Measurements from ENCODE around the gene WDR33. TPM values are rescaled to one million over a fixed set of nuclear protein-coding genes. Genes with fewer than 3 reads are reported as not detected.
A peak's percentile ranks its signal among the peaks of the same experiment; 100 is the strongest.

The WDR33 gene
- total and polyA plus RNA-seq, 4 experiments from 2014 or later: 19.4 to 86.2 (median 70.4) TPM

DNA sequence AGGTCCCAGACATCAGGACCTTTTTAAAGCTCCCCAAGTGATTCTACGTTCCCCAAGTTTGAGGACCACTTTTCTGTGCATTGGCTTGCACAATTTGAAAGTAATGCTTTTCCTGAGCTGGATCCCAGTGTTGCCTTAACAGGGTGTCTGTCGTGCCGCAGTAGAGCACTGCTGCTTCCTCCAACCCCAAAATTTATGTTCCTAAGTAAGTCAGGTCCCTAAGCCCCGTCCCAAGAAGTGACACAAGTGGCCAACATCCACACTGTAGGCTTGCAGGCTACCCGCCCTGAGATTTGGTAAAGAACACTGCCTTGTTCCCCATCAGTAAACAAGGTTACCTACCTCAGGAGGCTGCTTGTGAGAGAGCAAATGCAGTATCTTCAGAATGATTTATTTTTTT lies 107.7 kb downstream of the WDR33 start:
- Histone ChIP-seq H3K4me1 (ENCODE audit: insufficient read depth, low read length) (peaks cover 42% of the 10 kb centered on the region), H3K9me3 (ENCODE audit: control insufficient read depth in 1 of 2, low read length in 2 of 2) (no peaks in the 10 kb centered on the region), H3K27me3 (ENCODE audit: insufficient read depth, low read length) (no peaks in the 10 kb centered on the region), H3K4me3 (ENCODE audit: low read length in 2 of 2) (no peak overlapping the region), H3K36me3 (ENCODE audit: insufficient read depth, low read length) (peaks cover 20% of the 10 kb centered on the region), H3K27ac (ENCODE audit: low read depth, low read length) (no peak overlapping the region)
- H3K4me1 Mint-ChIP-seq: peaks cover 26 to 53% (median 36%) of the 10 kb centered on the region in 4 donors
- DNase-seq: no peak
- peak overlapping the region in 5 of 8 donors; percentile 9 to 90 (median 31) for H3K4me3 Mint-ChIP-seq
- ChIA-PET POLR2A (ENCODE audit: partially characterized antibody) (interaction anchor here (1.3 to 2.8 kb wide), 3 partner anchors 155 to 324 kb away, joined by 5 to 28 read pairs (median 7); partner anchors contain the start of genes IWS1, POLR2D and SAP130), CTCF (ENCODE audit: partially characterized antibody) (interaction anchor here (1.3 kb wide), 1 partner anchor 108 kb away, joined by 3 read pairs; the partner anchor contains the start of gene WDR33)
- peak overlapping the region in 5 of 7 donors; percentile 22 to 99 (median 84) for H3K27ac Mint-ChIP-seq
- intact Hi-C loops (cut with micrococcal nuclease): loop anchor here (5.0 kb wide), 1 partner anchor 111 kb away; no protein-coding TSS in a partner anchor
- no peaks in the 10 kb centered on the region for H3K27me3 Mint-ChIP-seq
- peaks cover 12 to 44% of the 10 kb centered on the region in 2 donors for H3K36me3 Mint-ChIP-seq
- peaks cover 0 to 4% (median 0%) of the 10 kb centered on the region in 8 donors for H3K9me3 Mint-ChIP-seq

DNA sequence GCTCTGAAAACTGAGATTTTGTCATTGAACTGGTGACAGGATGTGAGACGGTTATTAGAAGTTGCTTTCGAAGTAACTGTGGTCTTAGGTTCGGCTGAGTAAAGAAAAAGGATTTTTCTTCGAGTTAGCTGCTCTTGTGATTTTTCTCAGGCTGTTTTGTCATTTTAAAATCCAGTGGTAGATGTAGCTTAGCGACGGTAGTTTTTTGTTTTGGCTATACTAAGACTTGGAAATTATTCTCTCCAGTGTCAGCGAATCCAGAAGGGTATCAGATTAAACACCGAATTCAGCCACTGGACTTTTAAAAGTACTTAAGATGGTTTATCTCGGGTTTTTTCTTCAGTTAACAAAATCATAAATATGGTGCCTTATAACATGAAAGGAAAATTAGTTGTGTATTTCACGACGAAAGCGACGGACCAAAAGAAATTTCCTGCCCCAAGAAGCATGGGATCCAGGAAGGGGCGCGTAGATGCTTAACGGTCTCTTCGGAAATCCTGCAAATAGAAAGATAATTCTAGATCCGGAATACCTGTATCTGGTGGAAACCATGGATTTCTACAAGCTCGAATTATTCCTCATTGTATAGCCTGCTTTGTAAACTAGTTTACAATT lies 108.5 kb downstream of the WDR33 start:
- Histone ChIP-seq H3K9me3 (ENCODE audit: control insufficient read depth in 1 of 2, low read length in 2 of 2) (no peaks in the 10 kb centered on the region), H3K36me3 (ENCODE audit: insufficient read depth, low read length) (peaks cover 14% of the 10 kb centered on the region), H3K27me3 (ENCODE audit: insufficient read depth, low read length) (no peaks in the 10 kb centered on the region), H3K4me3 (ENCODE audit: low read length in 2 of 2) (peak overlapping the region; percentile 44 to 64), H3K27ac (ENCODE audit: low read depth, low read length) (peak overlapping the region; percentile 90), H3K4me1 (ENCODE audit: insufficient read depth, low read length) (peaks cover 42% of the 10 kb centered on the region)
- no peaks in the 10 kb centered on the region for H3K27me3 Mint-ChIP-seq
- H3K4me3 Mint-ChIP-seq: peak overlapping the region; percentile 76 to 90 (median 85)
- H3K4me1 Mint-ChIP-seq: peaks cover 26 to 53% (median 36%) of the 10 kb centered on the region in 4 donors
- intact Hi-C loops (cut with micrococcal nuclease): loop anchor here (5.0 kb wide), 1 partner anchor 110 kb away; no protein-coding TSS in a partner anchor
- peaks cover 0 to 4% (median 0%) of the 10 kb centered on the region in 8 donors for H3K9me3 Mint-ChIP-seq
- CTCF ChIA-PET (ENCODE audit: partially characterized antibody): interaction anchor here (0.8 to 1.3 kb wide), 3 partner anchors 12 to 109 kb away, joined by 3 to 5 read pairs (median 3); partner anchors contain the start of gene WDR33
- DNase-seq: no peak
- H3K27ac Mint-ChIP-seq: peak overlapping the region; percentile 88 to 99 (median 92)
- POLR2A ChIA-PET (ENCODE audit: partially characterized antibody): interaction anchor here (0.6 to 2.8 kb wide), 26 partner anchors 8 to 389 kb away, joined by 3 to 28 read pairs (median 5); partner anchors contain the start of genes IWS1, POLR2D, SAP130 and UGGT1
- peaks cover 11 to 36% of the 10 kb centered on the region in 2 donors for H3K36me3 Mint-ChIP-seq

DNA sequence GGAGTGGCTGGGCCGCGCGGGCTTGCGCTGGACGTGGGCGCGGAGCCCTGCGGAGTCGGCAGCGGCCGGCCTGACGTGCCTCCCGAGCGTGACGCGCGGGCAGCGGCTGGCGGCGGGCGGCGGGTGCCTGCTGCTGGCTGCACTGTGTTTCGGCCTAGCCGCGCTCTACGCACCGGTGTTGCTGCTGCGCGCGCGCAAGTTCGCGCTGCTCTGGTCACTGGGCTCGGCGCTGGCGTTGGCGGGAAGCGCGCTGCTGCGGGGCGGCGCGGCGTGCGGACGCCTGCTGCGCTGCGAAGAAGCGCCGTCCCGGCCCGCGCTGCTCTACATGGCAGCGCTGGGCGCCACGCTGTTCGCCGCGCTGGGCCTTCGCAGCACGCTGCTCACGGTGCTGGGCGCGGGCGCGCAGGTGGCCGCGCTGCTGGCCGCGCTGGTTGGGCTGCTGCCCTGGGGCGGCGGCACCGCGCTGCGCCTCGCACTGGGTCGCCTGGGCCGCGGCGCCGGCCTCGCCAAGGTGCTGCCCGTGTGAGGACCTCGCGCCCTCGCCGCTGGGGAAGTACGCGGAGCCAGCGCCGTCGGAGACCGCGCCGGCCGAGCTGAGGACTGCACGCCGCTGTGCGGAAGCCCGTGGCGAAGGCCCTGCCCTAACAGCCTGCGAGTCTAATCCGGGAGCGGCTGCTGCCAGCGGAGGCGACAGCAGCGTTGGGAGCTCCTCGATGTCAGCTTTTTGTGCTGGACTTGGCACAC lies 109.1 kb downstream of the WDR33 start:
- Histone ChIP-seq H3K4me1 (ENCODE audit: insufficient read depth, low read length) (peaks cover 42% of the 10 kb centered on the region), H3K9me3 (ENCODE audit: control insufficient read depth in 1 of 2, low read length in 2 of 2) (no peaks in the 10 kb centered on the region), H3K4me3 (ENCODE audit: low read length in 2 of 2) (peak overlapping the region; percentile 64 to 93), H3K27ac (ENCODE audit: low read depth, low read length) (peak overlapping the region; percentile 90), H3K27me3 (ENCODE audit: insufficient read depth, low read length) (no peaks in the 10 kb centered on the region), H3K36me3 (ENCODE audit: insufficient read depth, low read length) (peaks cover 11% of the 10 kb centered on the region)
- intact Hi-C loops (cut with micrococcal nuclease): loop anchor here (1.0 to 5.0 kb wide), 7 partner anchors 53 to 389 kb away; partner anchors contain the start of genes IWS1, SAP130 and UGGT1
- Mint-ChIP-seq H3K4me3 (peak overlapping the region; percentile 80 to 94 (median 91)), H3K36me3 (peaks cover 7 to 32% of the 10 kb centered on the region in 2 donors), H3K4me1 (peaks cover 26 to 53% (median 36%) of the 10 kb centered on the region in 4 donors), H3K27me3 (no peaks in the 10 kb centered on the region), H3K27ac (peak overlapping the region; percentile 88 to 99 (median 94)), H3K9me3 (peaks cover 0 to 4% (median 0%) of the 10 kb centered on the region in 8 donors)
- peak; percentile 82 to 86 (median 86) for DNase-seq
- ChIA-PET POLR2A (ENCODE audit: partially characterized antibody) (interaction anchor here (0.6 to 2.5 kb wide), 34 partner anchors 9 to 445 kb away, joined by 3 to 28 read pairs (median 5); partner anchors contain the start of genes AMMECR1L, IWS1, POLR2D and SAP130), CTCF (ENCODE audit: partially characterized antibody) (interaction anchor here (0.8 to 1.3 kb wide), 3 partner anchors 13 to 109 kb away, joined by 3 to 5 read pairs (median 3); partner anchors contain the start of gene WDR33)

DNA sequence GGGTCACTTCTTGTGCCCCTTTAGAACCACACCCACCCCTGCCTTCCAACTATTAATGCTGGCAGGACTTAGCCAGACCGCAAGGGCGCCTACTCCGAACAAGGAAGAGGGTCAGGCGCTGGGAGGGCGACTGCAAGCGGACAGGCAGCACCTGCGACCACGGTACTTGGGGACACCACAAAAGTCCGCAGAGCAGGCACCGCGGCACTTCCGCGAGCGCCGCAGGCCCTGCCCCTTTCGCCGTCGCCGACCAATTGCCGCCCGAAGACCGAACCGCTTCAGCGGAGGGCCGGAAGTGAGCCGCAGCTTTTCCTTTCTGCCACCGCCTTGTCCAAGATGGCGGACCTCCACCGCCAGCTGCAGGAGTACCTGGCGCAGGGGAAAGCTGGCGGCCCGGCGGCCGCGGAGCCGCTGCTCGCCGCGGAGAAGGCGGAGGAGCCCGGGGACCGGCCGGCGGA lies 109.7 kb downstream of the WDR33 start, which contains the start of gene SFT2D3:
TSS of gene SFT2D3 (plus strand) at position 305 of the 458 bp plus-strand sequence. CDS start at position 337, 32 bp downstream.
- Histone ChIP-seq H3K27me3 (ENCODE audit: insufficient read depth, low read length) (no peaks in the 10 kb centered on the region), H3K27ac (ENCODE audit: low read depth, low read length) (peak within 1 kb of the TSS; percentile 90), H3K4me3 (ENCODE audit: low read length in 2 of 2) (peak within 1 kb of the TSS; percentile 74 to 93), H3K4me1 (ENCODE audit: insufficient read depth, low read length) (peaks cover 42% of the 10 kb centered on the region), H3K36me3 (ENCODE audit: insufficient read depth, low read length) (peaks cover 5% of the 10 kb centered on the region), H3K9me3 (ENCODE audit: control insufficient read depth in 1 of 2, low read length in 2 of 2) (no peaks in the 10 kb centered on the region)
- H3K27me3 Mint-ChIP-seq: no peaks in the 10 kb centered on the region
- H3K36me3 Mint-ChIP-seq: peaks cover 7 to 27% of the 10 kb centered on the region in 2 donors
- DNase-seq: peak; percentile 89 to 92 (median 91)
- peak within 1 kb of the TSS; percentile 97 to 99 (median 98) for H3K27ac Mint-ChIP-seq
- peaks cover 0 to 4% (median 0%) of the 10 kb centered on the region in 8 donors for H3K9me3 Mint-ChIP-seq
- peaks cover 25 to 53% (median 34%) of the 10 kb centered on the region in 4 donors for H3K4me1 Mint-ChIP-seq
- ChIA-PET CTCF (ENCODE audit: partially characterized antibody) (no interaction called here), POLR2A (ENCODE audit: partially characterized antibody) (interaction anchor here (0.6 to 2.5 kb wide), 22 partner anchors 9 to 445 kb away, joined by 3 to 28 read pairs (median 7); partner anchors contain the start of genes AMMECR1L, IWS1, POLR2D and UGGT1)
- intact Hi-C loops (cut with micrococcal nuclease): loop anchor here (1.0 to 5.0 kb wide), 7 partner anchors 52 to 390 kb away; partner anchors contain the start of genes IWS1, SAP130 and UGGT1
- H3K4me3 Mint-ChIP-seq: peak within 1 kb of the TSS; percentile 91 to 95 (median 92)

DNA sequence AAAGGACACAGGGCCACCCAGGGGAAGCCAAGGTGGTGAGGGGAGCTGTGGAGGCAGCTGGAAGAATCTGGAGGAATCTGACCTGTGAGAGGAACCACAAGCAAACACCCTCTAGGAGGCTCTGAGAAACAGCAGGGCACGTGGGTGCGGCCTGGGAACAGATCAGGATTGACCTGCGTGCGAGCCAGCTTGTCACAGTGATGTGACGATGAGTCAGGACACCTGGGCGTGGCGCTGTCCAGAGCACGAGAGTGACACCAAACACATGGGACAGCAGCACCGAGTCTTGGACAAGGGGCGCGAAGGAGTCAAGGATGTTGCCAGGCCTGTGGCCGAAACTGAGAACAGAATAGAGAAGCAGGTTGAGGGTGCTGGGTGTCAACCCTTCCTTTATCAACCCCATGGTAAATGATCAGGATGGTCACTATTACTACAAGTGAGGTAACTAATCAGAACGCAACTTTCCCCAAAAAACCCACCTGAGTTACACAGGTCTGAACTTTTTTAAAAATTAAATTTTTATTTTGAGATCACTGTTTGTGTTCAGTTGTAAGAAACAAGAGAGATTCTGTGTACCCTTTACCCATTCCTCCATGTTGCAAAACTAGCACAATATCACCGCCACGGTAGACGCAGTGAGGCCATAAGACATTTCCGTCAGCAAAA lies 110.3 kb downstream of the WDR33 start:
- Histone ChIP-seq H3K36me3 (ENCODE audit: insufficient read depth, low read length) (no peaks in the 10 kb centered on the region), H3K9me3 (ENCODE audit: control insufficient read depth in 1 of 2, low read length in 2 of 2) (no peaks in the 10 kb centered on the region), H3K4me3 (ENCODE audit: low read length in 2 of 2) (peak overlapping the region; percentile 74 to 93), H3K27me3 (ENCODE audit: insufficient read depth, low read length) (no peaks in the 10 kb centered on the region), H3K27ac (ENCODE audit: low read depth, low read length) (peak overlapping the region; percentile 90), H3K4me1 (ENCODE audit: insufficient read depth, low read length) (peaks cover 42% of the 10 kb centered on the region)
- peak overlapping the region; percentile 97 to 99 (median 98) for H3K27ac Mint-ChIP-seq
- ChIA-PET POLR2A (ENCODE audit: partially characterized antibody) (interaction anchor here (0.6 to 2.5 kb wide), 18 partner anchors 10 to 444 kb away, joined by 3 to 28 read pairs (median 8); partner anchors contain the start of genes AMMECR1L, IWS1, POLR2D and UGGT1), CTCF (ENCODE audit: partially characterized antibody) (no interaction called here)
- H3K9me3 Mint-ChIP-seq: peaks cover 0 to 4% (median 0%) of the 10 kb centered on the region in 8 donors
- DNase-seq: no peak
- peaks cover 25 to 53% (median 34%) of the 10 kb centered on the region in 4 donors for H3K4me1 Mint-ChIP-seq
- peak overlapping the region; percentile 91 to 95 (median 92) for H3K4me3 Mint-ChIP-seq
- intact Hi-C loops (cut with micrococcal nuclease): loop anchor here (1.0 to 5.0 kb wide), 7 partner anchors 51 to 390 kb away; partner anchors contain the start of genes IWS1, SAP130 and UGGT1
- peaks cover 7 to 24% of the 10 kb centered on the region in 2 donors for H3K36me3 Mint-ChIP-seq
- H3K27me3 Mint-ChIP-seq: no peaks in the 10 kb centered on the region

Data from CD4-positive, alpha-beta memory T cell (primary cell).